GM19099 (cell line): Measurements from ENCODE around the gene UBE2I.

Experiments used
- POLR2A ChIP-seq: IDR thresholded peaks from 3 replicates; pipeline ENCODE4 v1.6.1; 2011; ENCODE audit warnings: low read depth; ENCODE audit not compliant: insufficient read length; ENCODE audit errors: extremely low read depth

Gene UBE2I

GRCh38 chr16:1274767-1275166, 34.7 kb upstream of the UBE2I start:
- TF ChIP-seq POLR2A = no peak

GRCh38 chr16:1275791-1276579, 33.5 kb upstream of the UBE2I start:
- TF ChIP-seq POLR2A = no peak

- no peak for TF ChIP-seq POLR2A
Measured at GRCh38 chr16:1276580-1276878, 32.9 kb upstream of the UBE2I start.

GRCh38 chr16:1277151-1277598, 32.3 kb upstream of the UBE2I start:
- no peak for TF ChIP-seq POLR2A

- no peak for TF ChIP-seq POLR2A
Measured at GRCh38 chr16:1277617-1278282, 31.7 kb upstream of the UBE2I start.

GRCh38 chr16:1278477-1278876, 31.0 kb upstream of the UBE2I start:
- TF ChIP-seq POLR2A = no peak

GRCh38 chr16:1279081-1279944, 30.1 kb upstream of the UBE2I start:
- no peak for TF ChIP-seq POLR2A

GRCh38 chr16:1279945-1280589, 29.4 kb upstream of the UBE2I start:
- TF ChIP-seq POLR2A = no peak

GRCh38 chr16:1280783-1281182, 28.7 kb upstream of the UBE2I start:
- no peak for TF ChIP-seq POLR2A

- no peak for TF ChIP-seq POLR2A
Measured at GRCh38 chr16:1281517-1281916, 27.9 kb upstream of the UBE2I start.

GRCh38 chr16:1282324-1282973, 27.0 kb upstream of the UBE2I start:
- no peak for TF ChIP-seq POLR2A

- TF ChIP-seq POLR2A = no peak
Measured at GRCh38 chr16:1283296-1283695, 26.1 kb upstream of the UBE2I start.

GRCh38 chr16:1283996-1284616, 25.3 kb upstream of the UBE2I start:
- TF ChIP-seq POLR2A = no peak
